HG03064 (cell line): ENCODE data around the gene ZKSCAN8.

ENCODE experiments used
- ATAC-seq: cut with Tn5 transposase; IDR thresholded peaks from one replicate; pipeline ENCODE4 v1.9.1; 2021; ENCODE audit warnings: low read depth; ENCODE audit not compliant: unreplicated experiment

ZKSCAN8 gene

GRCh38 chr6:28137505-28137981, 4.1 kb upstream of the ZKSCAN8 start:
- ATAC-seq = peak; percentile 33

- no peak for ATAC-seq
Observed at GRCh38 chr6:28139860-28140543, 1.7 kb upstream of the ZKSCAN8 start.

- no peak for ATAC-seq
Observed at GRCh38 chr6:28140616-28141015, 1.1 kb upstream of the ZKSCAN8 start.

- ATAC-seq = no peak
Observed at GRCh38 chr6:28142446-28142845, 763 bp downstream of the ZKSCAN8 start.

DNA sequence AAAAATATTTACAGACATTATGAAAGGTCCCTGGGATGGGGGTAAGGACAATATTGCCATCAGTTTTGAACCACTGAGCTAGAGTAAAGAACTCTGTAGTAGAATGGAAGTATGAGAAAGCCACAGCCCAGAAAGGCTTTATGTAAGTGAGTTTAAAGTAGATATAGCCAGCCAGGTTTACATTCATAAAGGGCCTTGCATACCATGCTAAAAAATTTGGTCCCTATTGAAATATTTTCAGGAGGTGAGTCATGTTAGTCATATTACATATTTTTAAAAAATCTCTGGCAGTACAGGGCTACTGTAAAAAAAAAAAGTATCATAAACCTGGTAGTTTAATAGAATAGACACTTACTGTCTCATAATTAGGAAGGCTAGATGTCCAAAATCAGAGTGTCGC, 3.5 kb downstream of the ZKSCAN8 start:
- ATAC-seq = no peak

DNA sequence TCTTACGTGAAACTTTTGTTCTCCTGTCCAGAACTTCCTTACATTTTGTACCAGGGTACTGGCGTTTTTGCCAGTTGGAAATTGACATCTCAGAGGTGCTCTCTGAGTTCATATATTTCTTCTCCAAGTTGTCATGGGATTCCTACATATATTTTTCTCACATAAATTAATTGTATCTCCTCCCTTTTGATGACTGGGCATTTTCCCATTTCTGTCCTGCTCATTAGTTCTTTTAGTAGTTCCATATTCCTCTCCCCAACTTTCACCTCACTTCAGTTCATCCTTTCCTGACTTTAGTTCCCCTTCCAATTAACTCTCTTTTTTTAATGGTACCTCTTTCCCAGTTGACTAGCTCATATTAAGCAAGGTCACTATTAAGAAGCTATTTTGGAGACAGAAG, 10.8 kb downstream of the ZKSCAN8 start:
- no peak for ATAC-seq

DNA sequence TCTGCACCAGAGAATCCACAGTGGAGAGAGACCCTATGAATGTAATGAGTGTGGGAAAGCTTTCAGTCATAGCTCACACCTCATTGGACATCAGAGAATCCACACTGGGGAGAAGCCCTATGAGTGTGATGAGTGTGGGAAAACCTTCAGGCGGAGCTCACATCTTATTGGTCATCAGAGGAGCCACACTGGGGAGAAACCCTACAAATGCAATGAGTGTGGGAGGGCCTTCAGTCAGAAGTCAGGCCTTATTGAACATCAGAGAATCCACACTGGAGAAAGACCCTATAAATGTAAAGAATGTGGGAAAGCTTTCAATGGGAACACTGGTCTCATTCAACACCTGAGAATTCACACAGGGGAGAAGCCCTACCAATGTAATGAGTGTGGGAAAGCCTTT, 11.9 kb downstream of the ZKSCAN8 start:
- ATAC-seq = no peak

GRCh38 chr6:28154357-28154756, 12.7 kb downstream of the ZKSCAN8 start:
- ATAC-seq = no peak

DNA sequence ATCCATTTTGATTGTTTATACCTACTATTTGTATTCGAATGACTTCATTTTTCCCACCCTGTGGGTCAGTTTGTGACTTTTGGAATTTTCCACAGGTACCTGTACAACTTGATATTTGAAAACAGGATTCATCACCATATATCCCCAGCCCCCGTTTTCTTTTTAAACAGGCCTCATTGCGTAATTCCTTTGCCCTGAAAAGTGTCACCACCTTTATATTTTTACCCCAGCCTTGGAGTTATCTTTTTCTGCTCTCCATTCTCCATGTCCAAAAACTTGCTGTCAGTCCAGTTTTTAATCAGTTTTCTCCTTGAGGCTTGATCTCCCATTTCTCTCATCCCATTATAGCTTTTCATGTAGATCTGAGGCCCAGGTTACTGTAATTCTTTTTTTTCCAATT, 16.6 kb downstream of the ZKSCAN8 start:
- ATAC-seq = no peak

GRCh38 chr6:28159029-28159607, 17.4 kb downstream of the ZKSCAN8 start:
- ATAC-seq = no peak

GRCh38 chr6:28160233-28160632, 18.6 kb downstream of the ZKSCAN8 start:
- no peak for ATAC-seq

DNA sequence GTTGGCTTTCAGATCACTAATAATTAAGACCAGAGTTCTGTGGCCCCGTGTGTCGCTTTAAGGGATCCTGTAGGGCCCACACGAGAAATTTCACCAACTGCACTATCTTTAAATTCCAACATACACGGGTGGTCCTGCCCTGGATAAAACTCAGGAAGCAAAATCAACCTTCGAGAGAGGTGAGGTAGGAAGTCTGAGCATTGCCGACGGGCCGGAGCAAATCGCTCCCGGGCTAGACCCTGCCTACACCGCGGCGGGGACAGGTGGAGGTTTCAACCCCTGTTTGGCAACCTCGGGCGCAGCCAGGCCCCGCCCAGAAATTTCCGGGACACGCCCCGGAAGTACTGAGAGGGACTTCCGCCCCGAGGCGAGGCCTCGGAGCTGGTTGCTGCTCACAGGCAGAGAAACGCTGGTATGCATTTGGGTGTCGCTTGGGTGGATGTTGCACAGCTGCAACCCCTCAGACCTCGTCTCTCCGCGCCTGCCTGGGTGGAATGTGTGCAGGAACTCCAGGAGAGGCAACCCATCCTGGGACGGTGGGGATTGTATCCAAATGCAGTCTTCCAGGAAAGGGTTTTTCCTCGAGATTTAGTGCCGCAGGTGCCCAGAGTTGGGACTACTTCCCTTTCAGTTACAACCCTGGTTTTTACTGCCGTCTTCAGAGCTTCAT, 19.9 kb downstream of the ZKSCAN8 start:
- ATAC-seq = peak; percentile 85

DNA sequence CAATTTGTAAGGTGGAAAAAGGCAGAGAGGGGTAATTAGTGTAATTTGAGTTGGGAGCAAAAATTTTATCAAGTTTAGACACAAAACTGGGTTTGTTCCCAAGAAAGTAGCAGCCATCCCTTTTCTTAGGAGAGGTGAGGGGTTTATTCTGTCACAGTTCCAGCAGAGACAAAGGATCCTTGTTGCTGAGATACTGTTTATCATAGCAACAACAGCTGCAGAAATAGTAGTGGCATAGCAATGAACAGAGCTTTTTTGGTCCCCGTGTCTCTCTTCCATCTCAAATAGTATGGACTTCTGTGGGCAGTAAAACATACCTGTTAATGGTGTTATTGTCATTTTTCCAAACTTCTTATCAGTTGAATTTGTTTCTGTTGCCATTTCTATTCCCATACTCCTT, 23.9 kb downstream of the ZKSCAN8 start:
- no peak for ATAC-seq

- no peak for ATAC-seq
Observed at GRCh38 chr6:28167068-28167467, 25.4 kb downstream of the ZKSCAN8 start.

GRCh38 chr6:28167926-28168325, 26.2 kb downstream of the ZKSCAN8 start:
- no peak for ATAC-seq

GRCh38 chr6:28171271-28171670, 29.6 kb downstream of the ZKSCAN8 start:
- no peak for ATAC-seq

DNA sequence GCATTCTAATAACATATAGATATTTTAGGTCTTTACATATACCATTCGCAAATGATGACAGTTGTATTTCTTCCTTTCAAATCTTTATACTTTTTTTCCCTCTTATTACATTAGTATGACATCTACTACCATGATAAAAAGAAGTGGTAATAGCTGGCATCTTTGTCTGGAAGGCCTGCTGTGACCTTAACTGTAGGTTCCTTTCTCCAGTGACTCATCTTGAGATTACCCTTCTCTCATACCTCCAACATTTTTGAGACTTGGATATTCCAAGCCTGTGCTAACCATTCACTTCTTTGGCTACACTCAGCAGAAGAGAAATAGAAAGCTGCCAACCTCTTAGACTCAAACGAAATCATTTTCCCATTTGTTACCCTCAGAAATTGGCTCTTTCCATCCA, 30.3 kb downstream of the ZKSCAN8 start:
- no peak for ATAC-seq

DNA sequence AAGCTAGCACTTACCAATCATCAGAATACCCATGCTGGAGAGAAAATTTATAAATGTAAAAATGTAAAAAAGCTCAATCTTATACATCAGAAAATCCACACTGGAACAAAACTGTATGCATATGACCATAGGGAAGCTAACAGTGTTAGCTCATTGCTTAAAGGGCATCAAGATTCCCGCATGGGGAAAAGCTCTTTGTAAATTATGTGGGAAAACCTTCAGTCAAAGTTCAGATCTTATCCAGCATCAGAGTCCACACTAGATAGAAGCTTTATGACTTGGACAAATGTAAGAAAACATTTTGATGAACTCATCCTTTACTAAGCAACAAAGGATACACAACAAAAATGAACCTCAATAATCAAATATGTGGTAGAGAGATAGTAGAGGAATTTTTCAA, 34.7 kb downstream of the ZKSCAN8 start:
- no peak for ATAC-seq

DNA sequence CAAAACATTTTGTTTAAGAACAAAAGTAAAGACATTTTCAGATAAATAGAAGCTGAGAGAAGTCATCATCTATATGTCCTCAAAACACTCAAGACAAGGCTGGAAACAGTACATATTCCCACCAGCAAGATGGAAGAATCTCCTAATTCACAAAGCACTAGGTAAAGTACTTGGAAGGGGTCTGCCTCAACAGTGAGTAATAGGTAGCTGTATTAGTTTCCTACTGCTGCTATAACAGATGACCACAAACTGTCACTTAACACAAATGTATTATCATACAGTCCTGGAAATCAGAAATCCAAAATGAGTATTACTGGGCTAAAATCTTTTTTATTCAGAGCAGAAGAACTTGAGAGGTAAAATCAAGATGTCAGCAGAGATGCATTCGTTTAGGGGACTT, 40.6 kb downstream of the ZKSCAN8 start:
- ATAC-seq = no peak

DNA sequence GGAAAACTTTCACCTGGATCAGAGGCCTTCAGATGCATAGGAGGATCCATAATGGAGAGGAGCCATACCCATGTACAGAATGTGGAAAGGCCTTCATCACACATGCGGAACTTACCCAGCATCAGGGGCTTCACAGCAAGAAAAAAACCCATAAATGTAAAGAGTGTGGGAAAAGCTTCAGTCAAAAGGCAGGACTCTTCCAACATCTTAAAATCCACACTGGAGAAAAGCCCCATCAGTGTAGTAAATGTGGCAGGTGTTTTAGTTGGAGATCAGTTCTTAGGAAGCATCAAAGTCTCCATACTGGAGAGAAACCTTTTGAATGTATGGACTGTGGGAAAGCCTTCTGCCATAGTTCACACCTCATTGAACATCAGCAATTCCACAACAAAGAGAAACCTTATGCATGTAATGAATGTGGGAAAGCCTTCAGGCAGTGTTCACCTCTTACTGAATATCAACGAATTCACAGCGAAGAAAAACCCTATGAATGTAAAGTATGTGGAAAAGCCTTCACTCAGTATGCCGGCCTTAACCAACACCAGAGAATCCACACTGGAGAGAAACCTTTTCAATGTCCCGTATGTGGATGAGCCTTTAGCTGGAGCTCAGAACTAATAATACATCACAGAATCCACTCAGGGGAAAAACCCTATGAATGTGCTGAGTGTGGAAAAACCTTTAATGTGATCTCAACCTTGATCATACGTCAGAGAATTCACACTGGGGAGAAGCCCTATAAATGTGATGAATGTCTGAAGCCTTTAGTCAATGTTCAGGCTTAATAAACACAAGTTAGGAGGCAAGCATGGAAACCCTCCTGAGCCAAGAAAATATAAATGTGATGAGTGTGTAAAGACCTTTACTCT, 46.7 kb downstream of the ZKSCAN8 start:
- no peak for ATAC-seq

GRCh38 chr6:28200020-28200419, 58.3 kb downstream of the ZKSCAN8 start:
- ATAC-seq = no peak
